Testis (tissue), 3 donors: ENCODE measurements around the gene KCNQ5. TPM values are rescaled to one million over a fixed set of nuclear protein-coding genes. Genes with fewer than 3 reads are reported as not detected.
"Not testable (repeated sequence)": the region's sequence is repeated elsewhere in the genome, so short reads cannot be mapped to it uniquely, and the experiment has no call there.

Experiments
- DNase-seq: peaks from one replicate; pipeline ENCODE4 v3.0.0-alpha.2; 2019
- H3K27ac ChIP-seq, 2 donors: fragments of 200-600 bp; sonication (generic); one replicate each; pipeline ENCODE4 v1.5.1; 2019
- H3K27me3 ChIP-seq: fragments of 200-600 bp; sonication (generic); one replicate; pipeline ENCODE4 v1.5.1; 2019
- H3K36me3 ChIP-seq: fragments of 200-600 bp; sonication (generic); one replicate; pipeline ENCODE4 v1.5.1; 2017; ENCODE audit warnings: low read depth; ENCODE audit errors: missing control alignments
- H3K4me1 ChIP-seq: fragments of 200-600 bp; sonication (generic); one replicate; pipeline ENCODE4 v1.5.1; 2019
- H3K4me3 ChIP-seq, 2 donors: fragments of 200-600 bp; sonication (generic); one replicate each; pipeline ENCODE4 v1.5.1; 2017 to 2019
- H3K9me3 ChIP-seq: fragments of 200-600 bp; sonication (generic); one replicate; pipeline ENCODE4 v1.5.1; 2017
- CTCF ChIP-seq, 3 experiments: fragments of 450-650 bp in 2 of 3; fragments of 200-600 bp in 1 of 3; sonication (generic) in 1 of 3; IDR thresholded peaks; one replicate each; pipeline ENCODE4 v1.5.1; 2016 to 2019; ENCODE audit warnings: antibody characterized with exemption in 3 of 3, mild to moderate bottlenecking in 2 of 3, moderate library complexity in 1 of 3
- POLR2A ChIP-seq: fragments of 450-650 bp; IDR thresholded peaks from one replicate; pipeline ENCODE4 v1.6.1; 2017; ENCODE audit warnings: antibody characterized with exemption, mild to moderate bottlenecking, moderate library complexity
- WGBS, 2 donors: methylation state at CpG; one replicate each; pipeline ENCODE4 v1.1.5; 2018; 5-methylcytosine and 5-hydroxymethylcytosine counted together
- intact Hi-C: fragments of 100-400 bp; cut with DNase I; formaldehyde crosslinking; loops from one replicate; pipeline ENCODE4 v1.15.1; 2023; ENCODE audit warnings: low total_unique reads
- polyA plus RNA-seq: library from polyadenylated mRNA; stranded (reverse); fragments of 350-450 nt; fragmentation: Illumina TruSeq; extraction: RNeasy Lipid Tissue Mini Kit (QIAGEN cat#74804); gene quantifications from one replicate; pipeline ENCODE4 v1.2.3, GENCODE V29; 2014; ENCODE audit warnings: low read depth, low replicate concordance; ENCODE audit not compliant: insufficient read depth
- total RNA-seq, 2 donors: library from RNA; depleted of rRNA; stranded (reverse); fragments of >200 nt; gene quantifications; one replicate each; pipeline ENCODE4 v1.2.3, GENCODE V29; 2016

The KCNQ5 gene
- total and polyA plus RNA-seq, 3 donors from 2014 or later, result 0.43 to 1.1 (median 0.73) TPM

DNA sequence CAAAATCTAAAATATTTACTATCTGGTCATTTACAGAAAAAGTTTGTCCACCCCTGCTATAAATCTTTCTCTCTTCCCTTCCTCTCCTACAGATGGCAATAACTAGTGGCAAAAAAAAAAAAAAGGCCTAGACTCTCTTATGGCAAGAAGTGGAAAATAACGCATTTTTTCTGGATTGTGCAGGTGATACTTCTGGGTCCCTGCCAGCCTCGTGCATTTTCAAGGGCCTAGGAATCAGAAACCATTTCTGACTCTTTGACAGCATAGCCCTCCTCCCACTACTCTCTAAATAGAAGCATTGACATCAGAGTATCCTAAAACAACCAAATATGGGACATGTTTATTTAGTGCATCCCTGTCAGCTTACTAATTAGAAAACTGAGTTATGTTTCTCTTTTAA lies 352.4 kb downstream of the KCNQ5 start:
- TF ChIP-seq POLR2A (no peak), CTCF (IDR thresholded peaks at IDR 0.05) (no peak)
- H3K27ac ChIP-seq, result no peak overlapping the region
- no peak overlapping the region for H3K4me3 ChIP-seq
- H3K9me3 ChIP-seq, result no peaks in the 10 kb centered on the region
- no peak for DNase-seq
- H3K27me3 ChIP-seq, result no peaks in the 10 kb centered on the region
- H3K4me1 ChIP-seq, result no peaks in the 10 kb centered on the region
- H3K36me3 ChIP-seq, result no peaks in the 10 kb centered on the region
- intact Hi-C loops, result no loop called here
- WGBS, 2 donors, result 54 to 66% methylated on average over 2 of the region's 2 CpGs

- no peak overlapping the region for H3K27ac ChIP-seq
Observed at GRCh38 chr6:72975352-72975752, 353.5 kb downstream of the KCNQ5 start.

DNA sequence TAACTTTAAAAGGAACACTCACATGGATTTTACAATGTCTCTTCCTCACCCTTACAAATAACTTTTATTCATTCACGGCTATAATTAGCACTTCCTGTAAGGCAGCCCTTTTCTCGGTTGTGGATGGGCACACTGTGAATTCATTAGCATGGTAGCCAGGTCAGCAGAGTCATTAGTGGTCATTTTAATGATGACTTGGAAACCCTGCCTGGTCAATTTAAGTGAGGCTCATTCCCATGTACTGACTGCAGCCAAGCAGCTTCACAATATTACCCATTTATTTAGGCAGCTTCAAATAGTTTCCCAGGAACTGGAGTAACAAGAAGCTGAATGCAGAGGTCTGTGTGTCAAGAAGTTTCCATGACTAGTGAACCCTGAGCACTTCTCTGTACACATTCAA lies 354.6 kb downstream of the KCNQ5 start:
- Histone ChIP-seq H3K9me3 (no peaks in the 10 kb centered on the region), H3K4me3 (no peak overlapping the region), H3K4me1 (no peaks in the 10 kb centered on the region), H3K27me3 (no peaks in the 10 kb centered on the region), H3K27ac (no peak overlapping the region), H3K36me3 (no peaks in the 10 kb centered on the region)
- DNase-seq, result no peak
- intact Hi-C loops, result no loop called here
- TF ChIP-seq CTCF (IDR thresholded peaks at IDR 0.05), result no peak
- no peak for TF ChIP-seq POLR2A
- WGBS, 2 donors, result 15 to 44% methylated on average over 2 of the region's 2 CpGs

More at GRCh38 chr6:72975352-72975752, 353.5 kb downstream of the KCNQ5 start:
- 78 to 92% methylated on average over 1 of the region's 1 CpG for whole genome bisulfite sequencing, 2 donors
- Histone ChIP-seq H3K9me3 (no peaks in the 10 kb centered on the region), H3K36me3 (no peaks in the 10 kb centered on the region), H3K27me3 (no peaks in the 10 kb centered on the region), H3K4me1 (no peaks in the 10 kb centered on the region), H3K4me3 (no peak overlapping the region)
- no peak for DNase-seq
- TF ChIP-seq CTCF (IDR thresholded peaks at IDR 0.05) (no peak), POLR2A (no peak)
- intact Hi-C loops, result no loop called here

DNA sequence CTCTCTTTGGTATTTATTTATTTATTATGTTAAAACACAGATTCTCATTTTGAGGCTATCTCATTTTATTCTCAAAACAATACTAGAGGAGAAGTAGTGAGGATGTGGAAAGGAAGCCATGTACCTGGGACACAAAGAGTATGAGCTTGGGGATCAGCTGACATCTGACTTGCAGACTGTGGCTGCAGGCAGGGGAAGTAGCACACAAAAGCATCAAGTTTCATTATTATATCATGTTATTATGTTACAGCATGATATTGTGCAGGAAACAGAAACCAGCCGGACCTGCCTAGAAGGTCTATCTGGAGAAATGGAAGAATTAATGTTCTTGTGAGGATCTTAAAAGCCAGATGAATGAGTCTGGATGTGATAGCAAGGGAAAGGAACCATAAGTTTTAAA lies 355.2 kb downstream of the KCNQ5 start:
- H3K4me1 ChIP-seq, result no peaks in the 10 kb centered on the region
- TF ChIP-seq POLR2A (no peak), CTCF (IDR thresholded peaks at IDR 0.05) (no peak)
- no peak overlapping the region for H3K4me3 ChIP-seq
- DNase-seq, result no peak
- intact Hi-C loops, result no loop called here
- H3K36me3 ChIP-seq, result no peaks in the 10 kb centered on the region
- H3K27ac ChIP-seq, result no peak overlapping the region
- no peaks in the 10 kb centered on the region for H3K27me3 ChIP-seq
- 58 to 76% methylated on average over 1 of the region's 1 CpG for WGBS, 2 donors
- no peaks in the 10 kb centered on the region for H3K9me3 ChIP-seq

DNA sequence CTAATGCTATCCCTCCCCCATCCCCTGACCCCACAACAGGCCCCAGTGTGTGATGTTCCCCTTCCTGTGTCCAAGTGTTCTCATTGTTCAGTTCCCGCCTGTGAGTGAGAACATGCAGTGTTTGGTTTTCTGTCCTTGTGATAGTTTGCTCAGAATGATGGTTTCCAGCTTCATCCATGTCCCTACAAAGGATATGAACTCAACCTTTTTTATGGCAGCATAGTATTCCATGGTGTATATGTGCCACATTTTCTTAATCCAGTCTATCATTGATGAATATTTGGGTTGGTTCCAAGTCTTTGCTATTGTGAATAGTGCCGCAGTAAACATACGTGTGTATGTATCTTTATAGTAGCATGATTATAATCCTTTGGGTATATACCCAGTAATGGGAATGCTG lies 356.9 kb downstream of the KCNQ5 start:
- intact Hi-C loops, result not testable (repeated sequence)

GRCh38 chr6:72984189-72984831 lies 362.4 kb downstream of the KCNQ5 start:
- H3K4me1 ChIP-seq, H3K9me3 ChIP-seq, H3K27ac ChIP-seq, H3K36me3 ChIP-seq, H3K4me3 ChIP-seq, DNase-seq, intact Hi-C loops, H3K27me3 ChIP-seq: not testable (repeated sequence)
- 88 to 95% methylated on average over 8 to 13 of the region's 13 CpGs for WGBS, 2 donors

More for the DNA sequence above, 356.9 kb downstream of the KCNQ5 start:
- H3K4me3 ChIP-seq, DNase-seq, H3K27me3 ChIP-seq, H3K4me1 ChIP-seq, H3K36me3 ChIP-seq, H3K27ac ChIP-seq, H3K9me3 ChIP-seq: not testable (repeated sequence)
- 97 to 99% methylated on average over 3 of the region's 3 CpGs for WGBS, 2 donors
